Measurements from ENCODE around the gene TCF7. TPM values are rescaled to one million over a fixed set of nuclear protein-coding genes. Genes with fewer than 3 reads are reported as not detected.
"Not testable (repeated sequence)": the region's sequence is repeated elsewhere in the genome, so short reads cannot be mapped to it uniquely, and the experiment has no call there.

TCF7 gene
- polyA plus RNA-seq, 1 experiment: 0.78 TPM

GRCh38 chr5:134148316-134148715 is 33.8 kb downstream of the TCF7 start:
- ChIA-PET POLR2A (no interaction called here), CTCF (interaction anchor here (1.4 to 17.5 kb wide), 4 partner anchors 10 to 114 kb away, joined by 4 to 381 read pairs (median 8); no protein-coding TSS in a partner anchor)
- Histone ChIP-seq H3K27me3 (ENCODE audit: control insufficient read depth, insufficient read depth, low read length) (no peaks in the 10 kb centered on the region), H3K36me3 (ENCODE audit: control insufficient read depth, insufficient read depth, low read length) (peaks cover 13% of the 10 kb centered on the region), H3K4me3 (ENCODE audit: low read depth, low read length) (no peak overlapping the region)
- no peak for DNase-seq (ENCODE audit: low read depth)
- no peak for TF ChIP-seq CTCF (IDR thresholded peaks at IDR 0.05; ENCODE audit: insufficient read depth, low read depth, low read length)

GRCh38 chr5:134148986-134149539 is 34.6 kb downstream of the TCF7 start:
- ChIA-PET POLR2A (no interaction called here), CTCF (interaction anchor here (0.9 to 5.2 kb wide), 5 partner anchors 8 to 109 kb away, joined by 3 to 52 read pairs (median 12); no protein-coding TSS in a partner anchor)
- no peak for TF ChIP-seq CTCF (IDR thresholded peaks at IDR 0.05; ENCODE audit: insufficient read depth, low read depth, low read length)
- DNase-seq (ENCODE audit: low read depth): no peak
- H3K4me3 ChIP-seq (ENCODE audit: low read depth, low read length): no peak overlapping the region
- H3K36me3 ChIP-seq (ENCODE audit: control insufficient read depth, insufficient read depth, low read length): peaks cover 12% of the 10 kb centered on the region
- no peaks in the 10 kb centered on the region for H3K27me3 ChIP-seq (ENCODE audit: control insufficient read depth, insufficient read depth, low read length)

GRCh38 chr5:134149571-134150303 is 35.3 kb downstream of the TCF7 start:
- Histone ChIP-seq H3K36me3 (ENCODE audit: control insufficient read depth, insufficient read depth, low read length) (peaks cover 12% of the 10 kb centered on the region), H3K4me3 (ENCODE audit: low read depth, low read length) (no peak overlapping the region), H3K27me3 (ENCODE audit: control insufficient read depth, insufficient read depth, low read length) (no peaks in the 10 kb centered on the region)
- TF ChIP-seq CTCF (IDR thresholded peaks at IDR 0.05; ENCODE audit: insufficient read depth, low read depth, low read length): no peak
- POLR2A ChIA-PET: no interaction called here
- no peak for DNase-seq (ENCODE audit: low read depth)
- CTCF ChIA-PET: interaction anchor here (0.9 to 5.2 kb wide), 3 partner anchors 8 to 110 kb away, joined by 3 to 52 read pairs (median 21); no protein-coding TSS in a partner anchor

GRCh38 chr5:134151723-134152122 is 37.2 kb downstream of the TCF7 start:
- CTCF ChIA-PET: interaction anchor here (1.8 to 5.2 kb wide), 4 partner anchors 10 to 112 kb away, joined by 13 to 52 read pairs (median 18); no protein-coding TSS in a partner anchor
- DNase-seq (ENCODE audit: low read depth): no peak
- POLR2A ChIA-PET: no interaction called here
- H3K4me3 ChIP-seq (ENCODE audit: low read depth, low read length): no peak overlapping the region
- H3K36me3 ChIP-seq (ENCODE audit: control insufficient read depth, insufficient read depth, low read length): peaks cover 10% of the 10 kb centered on the region
- no peaks in the 10 kb centered on the region for H3K27me3 ChIP-seq (ENCODE audit: control insufficient read depth, insufficient read depth, low read length)
- no peak for TF ChIP-seq CTCF (IDR thresholded peaks at IDR 0.05; ENCODE audit: insufficient read depth, low read depth, low read length)

GRCh38 chr5:134152173-134152832 is 37.8 kb downstream of the TCF7 start:
- not testable (repeated sequence) for H3K36me3 ChIP-seq (ENCODE audit: control insufficient read depth, insufficient read depth, low read length)

More at GRCh38 chr5:134152173-134152832, 37.8 kb downstream of the TCF7 start:
- DNase-seq (ENCODE audit: low read depth); H3K27me3 ChIP-seq (ENCODE audit: control insufficient read depth, insufficient read depth, low read length); H3K4me3 ChIP-seq (ENCODE audit: low read depth, low read length); POLR2A ChIA-PET: not testable (repeated sequence)
- CTCF ChIA-PET: interaction anchor here (0.7 to 5.2 kb wide), 5 partner anchors 10 to 112 kb away, joined by 3 to 52 read pairs (median 13); no protein-coding TSS in a partner anchor

All from BJ (cell line).